HepG2 (cell line): Measurements from ENCODE around the gene CD2AP.

Experiments
- ZBTB21 ChIP-seq: sonication (generic); formaldehyde crosslinking; IDR thresholded peaks from 2 replicates; pipeline ENCODE4 v1.4.0; 2020; ENCODE audit warnings: missing genetic modification reagents
- ZNF234 ChIP-seq: sonication (generic); formaldehyde crosslinking; conservative IDR thresholded peaks from 2 replicates; pipeline ENCODE4 v1.5.1; 2020; ENCODE audit warnings: mild to moderate bottlenecking, missing genetic modification reagents
- TF ChIP-seq, protein P1 (sequence below): IDR thresholded peaks from 2 replicates; pipeline ENCODE4 v1.6.1; 2016; ENCODE audit warnings: low read depth, control low read depth

GRCh38 chr6:47534063-47534462 lies 56.5 kb downstream of the CD2AP start:
- no peak for TF ChIP-seq ZBTB21
- TF ChIP-seq, protein P1, sequence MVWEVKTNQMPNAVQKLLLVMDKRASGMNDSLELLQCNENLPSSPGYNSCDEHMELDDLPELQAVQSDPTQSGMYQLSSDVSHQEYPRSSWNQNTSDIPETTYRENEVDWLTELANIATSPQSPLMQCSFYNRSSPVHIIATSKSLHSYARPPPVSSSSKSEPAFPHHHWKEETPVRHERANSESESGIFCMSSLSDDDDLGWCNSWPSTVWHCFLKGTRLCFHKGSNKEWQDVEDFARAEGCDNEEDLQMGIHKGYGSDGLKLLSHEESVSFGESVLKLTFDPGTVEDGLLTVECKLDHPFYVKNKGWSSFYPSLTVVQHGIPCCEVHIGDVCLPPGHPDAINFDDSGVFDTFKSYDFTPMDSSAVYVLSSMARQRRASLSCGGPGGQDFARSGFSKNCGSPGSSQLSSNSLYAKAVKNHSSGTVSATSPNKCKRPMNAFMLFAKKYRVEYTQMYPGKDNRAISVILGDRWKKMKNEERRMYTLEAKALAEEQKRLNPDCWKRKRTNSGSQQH (CRISPR knock-in tag) = no peak
- no peak for TF ChIP-seq ZNF234
